Right renal cortex interstitium (tissue), 3 donors: ENCODE results near the gene LRRC43. TPM values are rescaled to one million over a fixed set of nuclear protein-coding genes. Genes with fewer than 3 reads are reported as not detected.
"Not testable (repeated sequence)": the region's sequence is repeated elsewhere in the genome, so short reads cannot be mapped to it uniquely, and the experiment has no call there.

Experiments used
- DNase-seq, 3 donors: peaks; one replicate each; pipeline ENCODE4 v3.0.0-alpha.2; 2013; ENCODE audit warnings: low read depth in 3 of 3, low spot score in 2 of 3
- polyA plus RNA-seq, 3 donors: library from polyadenylated mRNA; unstranded; fragments of 120-200 nt; gene quantifications; one replicate each; pipeline ENCODE4 v1.2.1, GENCODE V29; 2013; ENCODE audit not compliant: insufficient read length in 3 of 3

The LRRC43 gene
- polyA plus RNA-seq, 3 donors, result 3.7 to 4.5 (median 4.4) TPM

DNA sequence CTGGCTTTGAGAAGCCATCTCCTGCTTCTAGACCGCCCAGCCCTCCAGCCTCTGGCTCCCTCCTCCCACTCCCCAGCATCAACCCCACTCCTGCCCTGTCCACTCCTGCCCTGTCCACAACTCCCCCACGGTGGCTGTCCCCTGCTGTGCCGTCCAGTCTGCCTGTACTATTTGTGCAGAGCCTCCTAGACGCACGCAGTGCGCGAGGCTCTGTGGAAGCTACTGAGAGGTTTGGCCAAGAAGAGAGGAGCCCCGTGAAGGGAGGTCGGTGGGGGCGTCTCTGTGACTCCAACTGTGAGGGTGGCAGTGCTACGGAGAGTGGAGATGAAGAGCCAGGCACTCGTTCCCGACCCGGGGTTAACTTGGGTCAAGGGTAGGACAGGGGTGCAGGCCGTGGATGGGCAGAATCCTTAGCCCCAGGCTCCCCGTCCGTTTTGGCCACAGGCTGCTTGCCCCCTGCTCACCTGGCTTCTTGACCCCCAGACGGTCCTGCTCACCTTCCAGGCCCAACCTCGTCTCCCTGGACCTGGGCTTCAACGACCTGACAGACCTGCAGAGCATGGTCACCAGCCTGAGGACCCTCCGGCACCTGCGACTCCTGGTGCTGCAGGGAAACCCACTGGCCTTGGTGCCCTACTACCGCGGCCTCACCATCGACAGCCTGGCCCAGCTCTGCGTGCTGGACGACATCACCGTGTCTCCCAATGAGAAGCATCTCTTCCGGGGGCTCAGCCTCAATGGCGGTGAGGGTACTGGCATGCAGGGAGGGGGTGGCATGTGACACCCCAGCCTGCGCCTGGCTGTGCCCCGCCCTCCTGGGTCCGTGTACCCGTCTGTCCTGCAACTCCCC, 6.9 kb downstream of the LRRC43 start:
- no peak for DNase-seq

DNA sequence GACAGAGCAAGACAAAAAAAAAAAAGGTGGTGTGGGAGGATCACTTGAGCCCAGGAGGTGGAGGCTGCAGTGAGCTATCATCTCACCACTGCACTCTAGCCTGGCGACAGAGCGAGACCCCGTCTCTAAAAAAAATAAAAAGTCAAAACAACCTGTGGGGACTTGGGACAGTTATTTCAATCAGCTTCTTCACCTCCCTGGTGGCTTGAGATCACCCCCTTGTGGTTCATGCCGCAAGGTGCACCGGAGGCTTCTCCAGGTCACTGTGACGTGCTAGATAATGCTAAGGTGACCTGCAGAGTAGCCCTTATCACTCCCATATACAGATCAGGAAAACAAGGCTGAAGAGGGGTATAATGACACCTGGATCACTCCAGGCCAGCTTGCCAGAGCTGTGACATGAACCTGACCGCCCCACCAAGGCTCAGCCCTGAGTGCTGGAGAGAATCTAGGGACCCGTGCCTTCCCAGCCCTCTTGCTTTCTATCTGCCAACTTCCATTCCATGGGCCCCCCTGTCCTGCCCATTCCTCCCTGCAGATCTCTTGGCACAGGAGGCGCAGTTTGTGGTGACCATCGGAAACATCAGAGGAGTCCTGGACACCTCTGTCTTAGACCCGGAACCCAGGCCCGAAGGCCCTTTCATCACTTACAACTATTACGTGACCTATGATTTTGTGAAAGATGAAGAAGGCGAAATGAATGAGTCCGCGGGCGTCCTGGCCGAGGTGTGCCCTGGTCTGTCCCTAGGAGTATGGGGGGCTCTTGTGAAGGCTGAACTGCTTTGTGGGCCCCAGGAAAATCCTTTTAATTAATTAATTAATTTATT, 8.1 kb downstream of the LRRC43 start:
- no peak for DNase-seq

DNA sequence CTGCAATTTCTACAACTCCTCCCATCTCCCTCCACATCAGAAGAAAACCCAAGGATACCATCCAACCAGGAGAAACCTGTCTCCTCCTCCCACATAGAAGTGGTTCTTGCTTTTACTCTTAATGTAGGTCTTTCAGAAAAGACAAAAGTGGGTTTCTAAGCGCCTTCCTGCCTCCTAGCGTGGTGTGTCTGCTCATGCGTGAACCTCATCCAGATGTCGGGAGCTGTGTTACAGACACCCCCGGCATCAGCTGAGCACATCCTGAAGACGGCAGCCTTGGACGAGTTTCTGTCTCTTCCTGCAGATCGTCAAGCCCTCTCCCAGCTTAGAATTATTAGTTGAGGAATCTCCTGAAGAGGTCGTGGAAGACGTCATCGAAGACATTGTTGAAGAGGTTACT, 9.5 kb downstream of the LRRC43 start:
- DNase-seq, result no peak

DNA sequence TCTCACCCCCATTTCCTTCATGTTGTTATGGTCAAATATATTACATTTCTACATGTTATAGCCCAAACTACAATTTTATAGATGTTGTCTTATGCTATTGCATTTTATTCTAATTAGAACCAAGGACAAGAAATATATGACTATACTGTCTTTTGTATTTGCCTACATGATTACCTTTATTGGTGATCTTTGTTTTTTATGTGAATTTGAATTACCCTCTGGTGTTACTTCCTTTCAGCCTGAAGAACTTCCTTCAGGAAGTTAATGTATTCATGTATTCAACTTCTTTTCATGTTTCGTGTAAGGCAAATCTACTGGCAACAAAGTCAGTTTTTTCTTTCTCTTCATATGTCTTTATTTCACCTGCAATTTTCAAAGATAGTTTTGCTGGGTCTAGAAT, 11.9 kb downstream of the LRRC43 start:
- no peak for DNase-seq

DNA sequence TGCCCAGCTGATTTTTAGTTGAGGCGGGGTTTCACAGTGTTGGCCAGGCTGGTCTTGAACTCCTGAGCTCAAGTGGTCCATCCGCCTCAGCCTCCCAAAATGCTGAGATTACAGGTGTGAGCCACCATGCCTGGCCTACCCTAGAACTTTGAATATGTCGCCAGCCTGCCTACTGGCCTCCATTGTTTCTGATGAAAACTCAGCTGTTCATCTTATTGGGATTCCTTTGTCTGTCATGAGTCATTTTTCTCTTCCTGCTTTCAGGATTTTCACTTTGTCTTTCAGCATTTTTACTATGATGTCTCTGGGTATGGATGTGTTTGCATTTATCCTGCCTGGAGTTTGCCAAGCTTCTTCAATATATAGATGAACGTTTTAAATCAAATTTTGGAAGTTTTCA, 12.5 kb downstream of the LRRC43 start:
- DNase-seq, result no peak

DNA sequence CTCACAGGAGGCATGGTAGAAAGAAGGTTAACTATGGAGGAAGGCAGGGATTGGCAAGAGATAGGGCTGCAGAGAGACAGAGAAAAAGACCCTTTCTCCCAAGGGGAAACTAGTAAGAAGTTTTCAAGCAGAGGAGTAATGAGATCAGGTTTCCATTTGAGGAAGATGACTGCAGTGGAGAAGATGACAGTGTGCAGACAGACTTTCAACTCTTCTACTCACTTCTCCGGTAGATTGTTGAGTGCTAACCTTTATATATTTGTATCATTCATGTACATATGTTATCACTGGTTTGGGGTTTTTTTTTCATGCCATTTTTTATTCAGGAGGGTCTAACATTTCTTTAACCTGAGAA, 14.7 kb downstream of the LRRC43 start:
- no peak for DNase-seq

DNA sequence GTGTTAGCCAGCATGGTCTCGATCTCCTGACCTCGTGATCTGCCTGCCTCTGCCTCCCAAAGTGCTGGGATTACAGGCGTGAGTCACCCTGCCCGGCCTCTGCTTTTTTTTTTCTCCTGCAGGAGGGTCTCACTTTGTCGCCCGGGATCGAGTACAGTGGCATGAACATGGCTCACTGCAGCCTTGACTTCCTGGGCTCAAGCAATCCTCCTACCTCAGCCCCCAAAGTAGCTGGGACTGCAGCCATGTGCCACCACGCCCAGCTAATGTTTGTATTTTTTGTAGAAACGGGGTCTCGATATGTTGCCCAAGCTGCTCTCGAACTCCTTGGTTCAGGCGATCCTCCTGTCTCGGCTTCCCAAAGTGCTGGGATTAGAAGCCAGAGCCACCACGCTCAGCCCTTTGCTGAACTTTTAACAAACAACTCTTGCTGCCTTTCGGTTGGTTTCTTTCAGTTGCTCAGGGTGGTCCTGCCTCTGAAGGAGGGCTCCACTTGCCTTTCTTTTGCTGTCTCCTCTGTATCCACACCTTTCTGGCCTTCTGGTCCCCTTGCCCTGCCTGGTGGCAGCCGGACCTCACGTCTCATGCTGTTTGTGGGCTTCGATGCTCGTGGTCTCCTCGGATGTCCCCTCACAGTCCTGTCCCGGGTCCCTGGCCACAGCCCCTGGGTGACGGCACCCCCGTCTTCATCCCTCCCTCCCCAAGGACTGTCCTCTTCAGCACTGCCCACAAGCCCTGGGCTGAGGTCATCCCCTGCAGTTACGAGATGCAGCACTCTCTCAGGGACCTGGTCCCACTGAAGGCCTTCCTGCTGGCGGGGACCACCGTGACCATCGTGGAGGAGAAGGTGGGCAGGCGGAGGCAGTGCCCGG, 16.8 kb downstream of the LRRC43 start:
- DNase-seq, result no peak

DNA sequence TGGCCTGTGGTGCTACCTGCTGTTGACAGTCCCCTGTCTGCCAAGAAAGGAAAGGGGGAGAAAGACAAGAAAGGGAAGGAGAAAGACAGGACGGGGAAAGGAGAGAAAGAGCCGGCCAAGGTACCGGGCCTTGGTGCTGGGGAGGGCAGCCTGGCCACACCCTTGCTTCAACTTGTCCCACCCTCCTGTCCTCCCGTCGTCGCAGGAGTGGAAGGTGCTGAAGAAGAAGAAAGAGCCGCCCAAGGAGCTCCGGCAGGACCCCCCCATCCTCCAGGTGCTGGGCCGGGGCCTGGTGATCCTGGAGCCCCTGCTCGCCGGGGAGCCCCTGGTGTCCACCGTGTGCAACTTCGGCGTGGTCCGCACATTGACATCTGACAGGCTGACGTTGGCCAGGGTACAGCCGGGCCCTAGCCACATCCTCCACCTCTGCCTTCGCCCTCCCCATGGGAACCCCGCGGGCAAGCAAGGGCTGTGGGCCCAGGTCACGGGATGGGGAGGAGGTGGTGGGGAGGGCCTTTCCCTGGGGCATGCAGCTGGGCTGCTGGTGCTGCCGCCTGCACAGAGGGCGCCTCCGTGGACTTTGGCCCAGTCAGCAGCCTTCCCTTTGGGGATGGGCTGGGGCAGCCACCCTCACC, 17.7 kb downstream of the LRRC43 start:
- no peak for DNase-seq

DNA sequence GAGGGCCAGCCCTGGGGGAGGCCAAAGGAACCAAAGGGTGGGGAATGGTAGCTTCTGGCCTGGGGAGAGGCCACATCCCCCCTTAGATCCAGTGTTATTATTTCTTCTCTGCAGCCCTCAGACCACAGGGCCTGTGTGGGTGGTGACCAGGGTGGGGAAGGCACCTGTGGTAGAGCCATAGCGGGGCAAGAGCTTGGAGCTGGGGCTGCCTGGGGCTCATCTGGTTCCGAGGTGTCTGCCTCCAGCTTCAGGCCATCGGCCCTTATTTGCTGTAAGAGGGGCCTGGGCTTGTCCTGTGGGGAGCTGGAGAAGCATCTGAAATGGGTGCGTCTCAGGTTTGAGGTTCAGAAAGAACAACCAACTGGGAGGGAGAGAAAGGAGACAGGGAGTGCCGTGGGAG, 18.5 kb downstream of the LRRC43 start:
- no peak for DNase-seq

DNA sequence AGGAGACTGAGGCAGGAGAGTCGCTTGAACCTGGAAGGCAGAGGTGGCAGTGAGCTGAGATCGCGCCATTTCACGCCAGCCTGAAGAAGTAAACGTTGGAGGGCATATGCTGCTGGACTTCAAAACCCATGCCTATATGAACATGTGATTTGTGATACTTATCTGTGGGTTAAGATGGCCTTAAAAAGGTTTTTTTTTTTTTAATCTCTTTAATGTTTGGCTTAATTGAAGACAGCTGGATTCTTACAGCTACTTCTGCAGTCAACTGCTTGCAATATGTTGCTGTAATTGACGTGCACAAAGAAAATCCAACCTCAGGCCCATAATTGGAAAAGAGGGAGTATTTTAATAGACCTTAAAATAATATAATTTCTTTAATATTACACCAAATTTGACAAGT, 19.1 kb downstream of the LRRC43 start:
- DNase-seq, result no peak

DNA sequence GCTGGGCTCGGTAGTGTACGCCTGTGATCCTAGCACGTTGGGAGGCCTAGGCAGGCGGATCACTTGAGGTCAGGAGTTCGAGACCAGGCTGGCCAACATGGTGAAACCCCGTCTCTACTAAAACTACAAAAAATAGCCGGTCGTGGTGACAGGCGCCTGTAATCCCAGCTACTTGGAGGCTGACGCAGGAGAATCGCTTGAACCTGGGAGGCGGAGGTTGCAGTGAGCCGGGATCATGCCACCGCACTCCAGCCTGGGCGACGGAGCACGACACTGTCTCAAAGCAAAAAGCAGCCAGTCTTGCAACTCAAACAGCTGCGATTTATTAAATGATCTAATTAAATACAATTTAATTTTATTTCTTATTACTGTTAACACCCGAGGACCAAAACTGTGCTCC, 19.9 kb downstream of the LRRC43 start:
- DNase-seq, result not testable (repeated sequence)

DNA sequence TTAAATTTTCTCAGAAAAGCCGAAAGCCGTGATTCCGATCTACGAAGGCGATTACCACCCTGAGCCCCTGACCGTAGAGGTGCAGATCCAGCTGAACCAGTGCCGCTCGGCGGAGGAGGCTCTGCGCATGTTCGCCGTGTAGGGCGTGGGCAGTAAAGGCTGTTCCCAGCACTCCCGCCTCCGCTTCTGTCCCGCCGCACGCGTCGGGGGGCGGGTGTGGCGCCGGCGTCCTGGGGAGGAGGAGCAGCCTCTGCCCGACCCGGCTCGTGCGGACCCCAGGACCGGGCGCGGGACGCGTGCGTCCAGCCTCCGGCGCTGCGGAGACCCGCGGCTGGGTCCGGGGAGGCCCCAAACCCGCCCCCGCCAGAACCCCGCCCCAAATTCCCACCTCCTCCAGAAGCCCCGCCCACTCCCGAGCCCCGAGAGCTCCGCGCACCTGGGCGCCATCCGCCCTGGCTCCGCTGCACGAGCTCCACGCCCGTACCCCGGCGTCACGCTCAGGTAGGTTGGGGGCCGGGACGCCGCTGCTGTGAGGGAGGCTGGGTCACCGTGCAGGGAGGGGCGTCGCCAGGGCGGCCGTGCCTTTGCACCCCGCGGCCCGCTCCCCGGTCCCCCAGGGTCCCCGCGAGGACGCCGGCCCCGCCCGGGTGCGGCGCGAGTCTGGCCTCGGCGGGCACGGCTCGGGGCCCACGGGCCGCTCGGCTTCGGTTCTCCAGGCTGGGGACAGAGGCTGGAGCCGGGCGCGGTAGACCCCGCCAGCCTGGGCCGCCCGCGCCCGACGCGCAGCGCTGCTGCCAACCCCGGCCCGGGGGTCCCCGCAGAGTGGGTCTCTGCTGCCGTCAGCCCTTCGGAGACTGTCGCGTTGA, 20.6 kb downstream of the LRRC43 start, which contains the start of gene B3GNT4:
TSS of gene B3GNT4 (plus strand) at position 409 of the 866 bp plus-strand sequence. CDS start 910 bp downstream, outside the sequence.
- no peak for DNase-seq

DNA sequence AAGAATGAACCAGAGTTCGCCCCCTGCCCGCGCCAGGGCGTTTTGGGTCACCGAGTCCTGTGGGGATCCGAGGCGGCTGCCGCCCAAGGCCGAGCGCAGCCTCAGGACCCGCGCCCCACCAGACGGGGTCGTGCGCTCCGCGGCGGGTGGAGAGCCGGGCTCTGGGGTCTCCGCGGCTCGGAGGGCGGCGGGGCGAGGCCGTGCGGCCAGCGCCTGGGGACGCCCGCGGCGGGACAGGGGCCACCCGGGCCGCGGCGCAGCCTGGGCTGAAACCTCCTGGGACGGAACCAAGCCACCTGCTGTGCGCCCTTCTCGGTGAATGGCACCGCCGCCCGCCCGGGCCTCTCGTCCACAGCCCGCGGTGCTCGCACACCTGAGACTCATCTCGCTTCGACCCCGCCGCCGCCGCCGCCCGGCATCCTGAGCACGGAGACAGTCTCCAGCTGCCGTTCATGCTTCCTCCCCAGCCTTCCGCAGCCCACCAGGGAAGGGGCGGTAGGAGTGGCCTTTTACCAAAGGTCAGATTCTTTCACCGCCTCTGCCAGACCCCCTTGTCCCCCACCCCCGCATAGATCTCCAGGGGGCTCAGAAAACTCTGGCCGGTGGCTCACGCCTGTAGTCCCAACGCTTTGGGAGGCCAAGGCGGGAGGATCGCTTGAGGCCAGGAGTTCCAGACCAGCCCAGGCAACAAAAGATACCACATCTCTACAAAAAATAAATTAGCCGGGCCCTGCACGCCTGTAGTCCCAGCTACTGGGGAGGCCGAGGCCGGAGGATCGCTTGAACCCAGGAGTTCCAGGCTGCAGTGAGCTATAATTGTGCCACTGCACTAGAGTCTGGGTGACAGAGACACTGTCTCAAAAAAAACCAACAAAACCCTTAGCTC, 21.5 kb downstream of the LRRC43 start:
- DNase-seq, result no peak

DNA sequence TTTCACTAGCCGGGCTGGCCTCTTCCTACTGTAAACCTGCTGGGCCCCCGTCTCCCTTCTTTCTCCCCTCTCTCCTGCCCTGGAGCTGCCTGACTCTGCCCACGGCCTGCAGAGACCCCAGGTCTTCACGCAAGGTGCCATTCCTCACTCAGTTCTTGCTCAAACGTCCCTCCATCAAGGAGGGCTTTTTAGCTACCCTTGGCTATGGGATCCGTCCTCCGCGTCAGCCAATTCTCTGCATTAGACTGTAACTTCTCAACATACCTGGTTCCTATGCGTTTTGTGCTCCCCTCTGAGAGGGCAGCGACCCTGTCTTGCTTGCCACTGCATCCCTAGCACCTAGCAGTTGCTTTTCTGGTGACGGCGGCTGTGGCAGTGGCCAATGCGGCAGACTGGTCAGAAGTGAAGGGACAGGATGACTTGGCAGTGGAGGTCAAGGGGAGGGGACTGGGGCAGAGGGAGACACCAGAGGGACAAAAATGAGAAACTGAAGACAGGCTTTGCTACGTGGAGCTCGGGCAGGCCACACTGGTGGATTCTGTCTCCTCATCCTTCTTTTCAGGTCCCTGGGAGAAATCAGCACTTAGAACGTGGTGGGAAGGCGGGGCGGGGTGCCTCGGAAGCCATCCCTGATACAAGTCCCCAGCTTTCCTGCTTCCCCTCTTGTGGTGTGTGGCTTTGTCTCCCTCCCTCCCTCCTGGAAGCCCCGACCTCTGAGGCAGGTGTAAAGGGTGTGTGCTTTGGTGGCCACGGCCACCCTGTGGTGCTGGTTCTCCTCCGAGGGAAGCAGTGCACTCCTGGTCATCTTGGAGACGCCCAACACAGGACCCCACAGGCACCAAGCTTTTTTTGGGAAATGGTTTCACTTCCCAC, 22.4 kb downstream of the LRRC43 start:
- no peak for DNase-seq

DNA sequence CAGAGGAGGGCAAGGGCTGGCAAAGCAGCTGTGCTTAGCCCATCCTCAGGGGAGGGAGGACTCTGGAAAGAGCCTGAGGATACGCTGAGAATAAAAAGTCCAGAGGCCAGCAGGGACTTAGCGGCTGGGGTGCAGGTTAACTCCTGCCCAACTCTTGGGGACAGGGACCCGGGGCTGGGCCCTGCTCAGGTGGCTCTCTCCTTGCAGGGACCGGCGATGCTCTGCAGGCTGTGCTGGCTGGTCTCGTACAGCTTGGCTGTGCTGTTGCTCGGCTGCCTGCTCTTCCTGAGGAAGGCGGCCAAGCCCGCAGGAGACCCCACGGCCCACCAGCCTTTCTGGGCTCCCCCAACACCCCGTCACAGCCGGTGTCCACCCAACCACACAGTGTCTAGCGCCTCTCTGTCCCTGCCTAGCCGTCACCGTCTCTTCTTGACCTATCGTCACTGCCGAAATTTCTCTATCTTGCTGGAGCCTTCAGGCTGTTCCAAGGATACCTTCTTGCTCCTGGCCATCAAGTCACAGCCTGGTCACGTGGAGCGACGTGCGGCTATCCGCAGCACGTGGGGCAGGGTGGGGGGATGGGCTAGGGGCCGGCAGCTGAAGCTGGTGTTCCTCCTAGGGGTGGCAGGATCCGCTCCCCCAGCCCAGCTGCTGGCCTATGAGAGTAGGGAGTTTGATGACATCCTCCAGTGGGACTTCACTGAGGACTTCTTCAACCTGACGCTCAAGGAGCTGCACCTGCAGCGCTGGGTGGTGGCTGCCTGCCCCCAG, 23.4 kb downstream of the LRRC43 start:
- DNase-seq, result no peak

DNA sequence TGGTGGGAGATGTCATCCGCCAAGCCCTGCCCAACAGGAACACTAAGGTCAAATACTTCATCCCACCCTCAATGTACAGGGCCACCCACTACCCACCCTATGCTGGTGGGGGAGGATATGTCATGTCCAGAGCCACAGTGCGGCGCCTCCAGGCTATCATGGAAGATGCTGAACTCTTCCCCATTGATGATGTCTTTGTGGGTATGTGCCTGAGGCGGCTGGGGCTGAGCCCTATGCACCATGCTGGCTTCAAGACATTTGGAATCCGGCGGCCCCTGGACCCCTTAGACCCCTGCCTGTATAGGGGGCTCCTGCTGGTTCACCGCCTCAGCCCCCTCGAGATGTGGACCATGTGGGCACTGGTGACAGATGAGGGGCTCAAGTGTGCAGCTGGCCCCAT, 24.1 kb downstream of the LRRC43 start:
- no peak for DNase-seq

DNA sequence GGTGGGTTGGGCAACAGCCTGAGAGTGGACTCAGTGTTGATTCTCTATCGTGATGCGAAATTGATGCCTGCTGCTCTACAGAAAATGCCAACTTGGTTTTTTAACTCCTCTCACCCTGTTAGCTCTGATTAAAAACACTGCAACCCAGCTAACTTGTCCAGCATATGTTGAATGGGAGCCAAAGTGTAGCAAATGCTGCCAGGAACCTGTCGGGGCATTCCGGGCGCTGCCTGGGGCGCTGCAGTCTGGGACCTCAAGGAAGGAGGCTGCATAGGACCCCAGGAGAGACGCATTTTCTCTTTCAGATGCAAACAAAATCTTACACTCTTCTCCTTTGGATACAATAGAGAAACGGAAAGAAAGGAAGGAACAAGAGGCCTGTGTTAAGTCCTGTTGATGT, 24.5 kb downstream of the LRRC43 start:
- no peak for DNase-seq
